Stimulated activated CD8-positive, alpha-beta memory T cell treated with anti-CD3 and anti-CD28 coated beads, Interleukin-7, amount 100 ng/mL, for 1 hour (primary cell): ENCODE data around the gene BCAS1.

Experiments
- DNase-seq, 2 donors: peaks; one replicate each; pipeline ENCODE4 v3.0.0-alpha.2; 2020; ENCODE audit warnings: low read depth in 2 of 2

The BCAS1 gene

GRCh38 chr20:54076259-54076658 lies 5.9 kb upstream of the BCAS1 start:
- DNase-seq = no peak

DNA sequence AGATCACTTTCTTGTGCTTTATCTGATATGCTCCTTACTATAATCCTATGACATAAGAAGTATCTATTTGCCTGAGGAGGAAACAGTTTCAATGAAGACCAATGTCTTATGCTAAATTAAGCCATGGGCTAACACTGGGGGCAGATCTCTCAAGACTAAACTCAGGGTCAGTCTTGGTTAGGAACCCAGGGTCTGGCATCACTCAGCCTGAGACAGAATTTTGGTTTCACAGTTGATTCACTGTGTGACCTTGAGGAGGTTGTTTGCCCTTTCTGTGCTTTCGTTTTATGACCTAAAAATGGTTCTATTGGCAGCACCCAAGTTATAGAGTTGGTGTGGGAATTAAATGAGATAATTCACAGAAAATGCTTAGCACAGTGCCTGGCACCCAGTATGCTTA lies 4.9 kb upstream of the BCAS1 start:
- DNase-seq = no peak

DNA sequence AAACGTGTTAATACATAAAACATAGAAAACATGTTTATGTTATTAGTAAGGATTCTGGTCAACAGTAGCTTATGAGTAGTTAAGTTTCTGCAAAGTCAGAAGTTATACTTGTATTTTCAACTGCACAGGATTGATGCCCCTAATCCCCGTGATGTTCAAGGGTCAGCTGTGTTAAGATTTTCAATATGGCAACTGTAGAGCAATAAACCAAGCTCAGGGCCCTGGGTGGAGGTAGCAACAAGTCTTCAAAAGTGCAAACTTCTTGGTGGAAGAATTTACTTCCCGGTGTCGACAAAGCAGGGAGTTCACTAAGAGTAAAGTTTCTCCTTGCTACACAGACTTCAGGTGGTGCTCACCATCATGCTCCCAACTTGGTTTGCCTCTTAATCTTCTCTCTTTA lies 4.1 kb upstream of the BCAS1 start:
- no peak for DNase-seq

- DNase-seq = no peak
These were observed 2.9 kb upstream of the BCAS1 start for GRCh38 chr20:54073288-54073687.

DNA sequence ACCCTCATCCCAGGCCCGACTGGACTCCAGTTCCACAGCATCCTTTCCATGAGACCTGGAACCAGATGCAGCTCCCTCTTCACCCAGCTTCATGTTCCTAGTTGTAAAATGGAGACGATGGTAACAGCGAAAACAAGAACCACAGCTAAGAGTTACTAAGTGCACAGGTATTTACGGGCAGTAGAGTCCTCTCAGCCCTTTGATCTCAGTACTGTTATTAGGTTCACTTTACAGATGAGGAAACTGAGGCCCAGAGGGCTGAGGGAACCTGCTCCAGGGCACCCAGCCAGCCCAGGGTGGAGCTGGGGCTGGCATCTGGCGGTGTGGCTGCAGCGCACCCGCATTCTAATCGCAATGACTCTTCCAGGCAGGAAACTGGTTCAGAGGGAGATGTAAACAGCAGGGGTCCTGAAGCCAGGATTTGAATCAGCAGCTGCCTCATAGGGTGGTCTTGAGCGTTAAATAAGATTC lies 858 bp downstream of the BCAS1 start:
- no peak for DNase-seq

- DNase-seq = no peak
These were observed 1.4 kb downstream of the BCAS1 start for GRCh38 chr20:54068966-54069365.

DNA sequence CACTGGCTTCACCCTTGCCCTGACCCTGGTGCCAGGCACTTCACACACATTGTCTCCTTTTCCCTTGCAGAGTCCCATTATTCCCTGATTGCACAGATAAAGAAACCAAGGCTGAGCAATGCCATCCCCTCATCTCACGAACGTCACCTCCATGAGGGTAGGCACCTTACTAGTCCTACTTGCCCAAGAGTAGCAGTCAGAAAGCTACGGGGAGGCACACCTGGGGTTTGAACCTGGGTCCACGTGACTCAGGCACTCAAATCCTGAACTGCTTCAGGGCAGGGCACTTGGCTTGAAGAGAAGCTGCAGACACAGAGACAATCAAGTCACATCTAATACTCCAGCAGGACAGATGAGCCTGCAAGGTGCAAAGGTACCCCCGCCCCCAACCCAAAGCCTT lies 1.9 kb downstream of the BCAS1 start:
- DNase-seq = no peak

GRCh38 chr20:54067606-54068174 lies 2.7 kb downstream of the BCAS1 start:
- no peak for DNase-seq

DNA sequence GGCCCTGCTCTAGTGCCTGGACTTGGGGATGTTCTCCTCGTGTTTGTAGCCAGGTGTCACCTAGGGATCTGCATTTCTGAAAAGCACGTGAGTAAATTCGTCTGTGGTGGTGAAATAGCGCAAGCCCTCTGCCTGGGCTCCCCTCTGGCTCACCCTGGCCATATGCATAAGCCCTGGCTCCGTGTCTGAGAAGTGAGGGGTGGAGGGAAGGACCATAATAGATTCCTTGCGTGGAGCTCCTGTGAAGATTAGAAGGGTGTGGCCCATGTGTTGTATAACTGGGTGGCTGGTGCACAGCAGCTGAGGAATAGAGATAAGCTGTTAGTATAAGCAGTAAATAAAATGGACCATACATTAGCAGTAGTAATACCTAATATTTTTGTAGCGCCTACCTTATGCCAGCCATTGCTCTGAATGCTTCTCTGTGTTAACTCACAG lies 4.8 kb downstream of the BCAS1 start:
- no peak for DNase-seq

GRCh38 chr20:54064939-54065338 lies 5.5 kb downstream of the BCAS1 start:
- DNase-seq = no peak

DNA sequence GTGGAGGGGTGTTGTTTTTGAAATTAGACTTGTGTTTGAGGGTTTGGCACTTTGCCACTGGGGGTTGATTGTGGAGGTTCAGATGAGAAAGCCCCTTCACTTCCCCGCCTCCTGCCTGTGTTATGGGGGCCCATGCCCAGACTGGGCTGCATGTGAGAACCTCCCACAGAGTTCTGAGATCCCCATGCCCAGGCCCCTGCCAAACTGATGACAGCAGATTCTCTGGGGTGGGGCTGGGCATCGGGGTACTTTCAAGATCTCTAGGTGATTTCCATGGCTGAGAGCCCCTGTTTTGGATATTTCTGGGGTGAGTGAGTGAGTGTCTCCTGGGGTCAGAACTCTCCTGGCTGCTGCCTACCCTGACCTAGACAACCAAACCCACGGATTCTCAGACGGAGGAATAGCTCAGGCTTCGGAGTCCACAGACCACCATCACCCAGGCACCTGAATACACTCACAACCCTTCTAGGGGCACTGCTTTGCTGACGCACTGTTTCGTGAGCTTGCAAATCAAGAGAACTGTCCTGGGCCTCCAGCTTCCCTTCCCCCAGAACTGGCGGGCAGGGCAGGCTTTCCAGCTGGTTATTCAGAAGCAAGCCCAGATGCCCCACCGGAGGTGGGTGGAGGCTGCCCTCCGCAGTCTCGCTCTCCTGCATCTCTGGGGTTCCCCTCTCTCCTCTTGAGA lies 6.3 kb downstream of the BCAS1 start:
- no peak for DNase-seq

DNA sequence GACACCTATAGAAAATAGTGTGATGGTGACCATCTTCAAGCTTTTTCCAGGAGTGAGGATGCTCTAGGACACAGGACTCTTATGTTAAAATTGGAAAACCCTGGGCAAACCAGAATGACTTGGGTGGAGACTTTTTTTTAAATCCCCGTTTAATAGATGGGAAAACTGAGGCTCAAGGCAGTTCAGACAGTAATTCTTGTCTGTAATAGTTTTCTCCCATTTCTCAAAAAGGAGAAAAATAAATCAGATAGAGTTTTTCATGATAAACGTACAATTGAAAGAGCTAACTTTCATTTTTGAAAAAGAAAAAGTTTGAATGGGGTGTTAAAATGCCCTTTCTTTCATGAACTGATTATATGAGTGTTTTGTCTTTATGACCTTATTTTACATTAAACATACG lies 6.8 kb downstream of the BCAS1 start:
- DNase-seq = no peak

DNA sequence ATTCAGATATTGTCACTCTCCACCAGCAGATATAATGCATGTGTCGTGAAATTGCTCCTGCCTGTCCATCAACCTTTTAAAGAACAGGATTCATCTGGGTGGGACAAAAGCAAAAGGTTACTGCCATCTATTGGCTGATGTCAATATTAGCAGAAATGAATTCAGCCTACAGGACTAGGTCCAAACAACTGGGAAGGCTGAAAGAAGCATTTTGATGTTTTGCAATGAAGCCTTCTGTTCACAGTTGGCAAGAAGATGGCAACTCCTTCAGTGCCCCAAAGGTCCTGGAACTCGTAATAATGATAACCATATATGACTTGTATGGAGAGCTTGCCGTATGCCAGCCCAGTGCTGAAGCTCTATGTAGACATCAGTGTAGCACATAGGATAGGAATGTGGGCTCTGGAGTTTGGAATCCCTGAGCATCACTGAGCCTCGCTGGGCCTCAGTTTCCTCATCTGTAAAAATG lies 7.5 kb downstream of the BCAS1 start:
- no peak for DNase-seq

GRCh38 chr20:54061101-54061881 lies 9.1 kb downstream of the BCAS1 start:
- no peak for DNase-seq

GRCh38 chr20:54059691-54060364 lies 10.6 kb downstream of the BCAS1 start:
- no peak for DNase-seq

GRCh38 chr20:54058420-54059139 lies 11.8 kb downstream of the BCAS1 start:
- no peak for DNase-seq

DNA sequence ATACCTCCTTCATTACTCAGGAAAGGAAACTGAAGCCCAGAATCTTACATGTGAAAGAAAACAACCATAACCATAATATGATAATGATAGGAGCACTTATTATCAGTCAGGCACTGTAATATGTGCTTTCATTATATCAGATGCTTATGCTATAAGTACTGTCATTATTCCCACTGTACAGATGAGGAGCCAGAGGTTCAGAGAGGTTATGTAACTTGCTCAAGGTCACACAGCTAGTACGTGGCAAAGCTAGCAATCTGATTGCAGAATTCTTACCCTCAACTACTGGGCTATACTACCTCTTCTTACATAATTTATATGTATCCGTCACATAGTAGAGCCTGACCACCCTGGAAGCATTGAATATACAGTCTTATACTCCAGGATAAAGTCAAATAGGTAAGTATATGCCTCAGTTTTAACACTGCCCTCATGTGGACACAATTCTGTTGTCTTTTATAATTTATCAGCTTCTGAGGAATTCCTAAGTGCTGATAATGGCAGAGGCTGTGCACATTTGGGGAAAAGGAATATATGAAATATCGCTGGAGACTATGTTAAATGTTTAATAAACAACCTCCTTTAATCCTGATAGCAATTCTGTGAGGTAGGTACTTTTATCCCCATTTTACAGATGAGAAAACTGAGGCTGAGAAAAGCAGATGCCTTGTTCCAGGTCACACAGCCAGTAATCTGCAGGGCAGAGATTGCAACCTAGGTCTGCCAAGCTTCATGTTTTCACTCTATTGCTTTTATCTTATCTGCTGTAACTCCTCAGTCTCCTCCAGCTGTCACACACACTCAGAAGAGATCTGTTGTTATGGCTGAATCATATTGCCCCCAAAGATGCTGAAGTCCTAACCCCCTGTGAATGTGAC lies 13.4 kb downstream of the BCAS1 start:
- DNase-seq = no peak

- no peak for DNase-seq
These were observed 15.9 kb downstream of the BCAS1 start for GRCh38 chr20:54054516-54054915.

DNA sequence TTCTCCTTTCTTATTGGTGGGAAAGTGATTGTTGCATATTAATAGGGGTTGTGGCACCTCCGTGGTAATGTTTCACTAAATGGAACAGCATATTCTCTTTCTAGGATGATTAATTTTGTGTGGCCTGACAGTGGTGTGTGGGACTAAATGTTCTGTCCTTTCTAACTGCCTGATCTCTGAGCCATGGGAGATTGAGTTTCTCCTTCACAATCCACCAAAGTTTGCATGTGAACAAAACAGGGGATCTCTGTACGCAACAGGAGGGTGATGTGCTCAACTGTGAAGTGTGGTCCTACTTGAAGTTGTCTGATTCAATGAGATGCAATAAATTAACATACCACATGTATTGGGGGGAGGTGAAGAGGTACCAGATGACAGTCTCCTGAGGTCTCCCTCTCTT lies 19.3 kb downstream of the BCAS1 start:
- DNase-seq = no peak

GRCh38 chr20:54048891-54049545 lies 21.4 kb downstream of the BCAS1 start:
- no peak for DNase-seq
